MM.1S (cell line): Measurements from ENCODE around the gene SEMA3G.

Source experiments
- EZH2 ChIP-seq: fragments of 300-600 bp; sonication (generic); optimal IDR thresholded peaks from 2 replicates; pipeline ENCODE3; 2017; ENCODE audit warnings: low read depth, mild to moderate bottlenecking, antibody characterized with exemption, low read length, mixed read lengths
- TF ChIP-seq, protein P1 (sequence below): fragments of 300-600 bp; sonication (generic); IDR thresholded peaks from 2 replicates; pipeline ENCODE4 v1.5.1; 2016; ENCODE audit warnings: antibody characterized with exemption, low read length, mixed read lengths

DNA sequence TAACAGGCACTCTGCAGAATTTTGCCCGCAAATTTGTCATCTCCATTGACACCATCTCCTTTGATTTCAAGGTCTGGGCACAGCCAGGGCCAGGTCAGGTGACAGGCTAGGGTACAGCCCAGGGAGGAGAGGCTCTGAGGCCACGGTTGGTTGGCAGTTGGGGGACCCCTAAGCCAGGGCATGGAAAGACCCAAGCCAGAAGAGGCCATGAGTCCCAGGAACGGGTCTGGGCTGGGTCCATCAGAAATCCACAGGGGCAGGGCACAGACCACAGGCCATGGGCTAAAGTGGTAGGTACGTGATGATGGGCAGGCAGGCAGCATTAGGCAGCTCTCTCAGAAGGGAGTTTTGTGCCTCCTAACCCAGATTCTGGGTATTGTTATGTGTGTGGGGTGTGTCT is 45.8 kb downstream of the SEMA3G start:
- TF ChIP-seq, protein P1, sequence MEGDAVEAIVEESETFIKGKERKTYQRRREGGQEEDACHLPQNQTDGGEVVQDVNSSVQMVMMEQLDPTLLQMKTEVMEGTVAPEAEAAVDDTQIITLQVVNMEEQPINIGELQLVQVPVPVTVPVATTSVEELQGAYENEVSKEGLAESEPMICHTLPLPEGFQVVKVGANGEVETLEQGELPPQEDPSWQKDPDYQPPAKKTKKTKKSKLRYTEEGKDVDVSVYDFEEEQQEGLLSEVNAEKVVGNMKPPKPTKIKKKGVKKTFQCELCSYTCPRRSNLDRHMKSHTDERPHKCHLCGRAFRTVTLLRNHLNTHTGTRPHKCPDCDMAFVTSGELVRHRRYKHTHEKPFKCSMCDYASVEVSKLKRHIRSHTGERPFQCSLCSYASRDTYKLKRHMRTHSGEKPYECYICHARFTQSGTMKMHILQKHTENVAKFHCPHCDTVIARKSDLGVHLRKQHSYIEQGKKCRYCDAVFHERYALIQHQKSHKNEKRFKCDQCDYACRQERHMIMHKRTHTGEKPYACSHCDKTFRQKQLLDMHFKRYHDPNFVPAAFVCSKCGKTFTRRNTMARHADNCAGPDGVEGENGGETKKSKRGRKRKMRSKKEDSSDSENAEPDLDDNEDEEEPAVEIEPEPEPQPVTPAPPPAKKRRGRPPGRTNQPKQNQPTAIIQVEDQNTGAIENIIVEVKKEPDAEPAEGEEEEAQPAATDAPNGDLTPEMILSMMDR, result no peak
- no peak for TF ChIP-seq EZH2
